CD4-positive, alpha-beta T cell treated with Interleukin-6 at 100 ng/mL for 8 hours (primary cell): ENCODE data around the gene CEBPB.

Experiments used
- DNase-seq: peaks from one replicate; pipeline ENCODE4 v3.0.0-alpha.2; 2020; ENCODE audit warnings: mixed read lengths, low spot score

The CEBPB gene

DNA sequence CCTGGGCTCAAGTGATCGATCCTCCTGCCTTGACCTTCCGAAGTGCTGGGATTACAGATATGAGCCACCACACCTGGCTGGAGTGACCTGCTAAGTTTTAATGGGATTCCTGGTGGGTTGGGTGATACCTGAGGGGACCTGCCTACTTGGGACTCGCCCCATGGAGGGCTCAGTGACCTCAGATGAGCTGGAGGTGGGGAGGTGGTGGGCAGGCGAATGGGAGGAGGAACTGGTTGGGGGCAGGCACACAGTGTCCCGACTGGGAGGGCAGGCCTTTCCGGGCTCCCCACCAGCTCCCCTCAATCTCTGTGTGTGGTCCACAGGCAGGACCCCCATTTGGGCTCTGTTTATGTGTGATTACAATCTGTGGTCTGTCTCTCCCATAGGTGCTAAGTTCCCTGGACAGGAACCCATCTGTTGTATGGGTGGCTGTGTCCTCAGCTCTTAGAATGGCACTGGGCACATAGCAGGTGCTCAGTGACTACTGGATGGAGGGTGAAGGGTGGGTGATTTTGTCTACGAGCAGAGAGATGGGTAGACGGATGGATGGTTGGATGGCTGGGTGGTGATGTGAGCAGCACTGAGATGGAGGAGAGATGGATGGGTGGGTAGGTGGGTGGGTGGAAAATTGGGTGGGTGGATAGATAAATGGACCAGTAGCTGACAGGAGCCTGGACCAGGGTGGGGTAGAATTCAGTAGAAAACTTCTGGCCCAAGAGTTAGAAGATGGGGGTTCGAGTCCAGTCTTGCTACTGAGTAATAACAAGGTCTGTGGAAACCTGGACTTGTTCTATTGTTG is 23.8 kb downstream of the CEBPB start:
- no peak for DNase-seq

DNA sequence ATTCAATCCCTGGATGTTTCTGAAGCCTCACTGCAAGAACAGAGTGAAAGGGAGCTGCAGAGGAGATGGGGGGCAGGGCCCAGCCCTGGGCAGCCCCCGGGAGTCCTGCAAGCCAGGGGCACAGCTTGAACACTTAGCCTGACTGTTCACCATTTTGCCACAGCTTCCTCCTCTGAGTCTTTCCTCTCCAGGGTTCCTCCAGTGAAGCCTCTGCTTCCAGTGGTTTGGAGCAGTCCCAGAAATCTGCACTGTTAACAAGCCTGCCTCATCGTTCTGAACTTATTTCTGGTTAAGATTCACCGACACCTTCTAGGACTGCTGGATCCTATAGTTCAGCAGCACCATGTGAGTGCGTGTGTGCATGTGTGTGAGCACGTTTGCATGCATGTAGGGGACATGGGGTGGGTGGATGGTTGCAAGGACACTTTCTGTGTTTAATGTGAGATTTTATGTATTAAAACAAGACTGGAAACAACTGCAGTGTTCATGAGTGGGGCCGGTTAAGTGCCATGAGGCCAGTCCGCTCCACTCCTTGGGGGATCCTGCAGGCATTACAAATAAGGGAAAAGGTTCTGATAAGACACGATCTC is 24.6 kb downstream of the CEBPB start:
- no peak for DNase-seq

DNA sequence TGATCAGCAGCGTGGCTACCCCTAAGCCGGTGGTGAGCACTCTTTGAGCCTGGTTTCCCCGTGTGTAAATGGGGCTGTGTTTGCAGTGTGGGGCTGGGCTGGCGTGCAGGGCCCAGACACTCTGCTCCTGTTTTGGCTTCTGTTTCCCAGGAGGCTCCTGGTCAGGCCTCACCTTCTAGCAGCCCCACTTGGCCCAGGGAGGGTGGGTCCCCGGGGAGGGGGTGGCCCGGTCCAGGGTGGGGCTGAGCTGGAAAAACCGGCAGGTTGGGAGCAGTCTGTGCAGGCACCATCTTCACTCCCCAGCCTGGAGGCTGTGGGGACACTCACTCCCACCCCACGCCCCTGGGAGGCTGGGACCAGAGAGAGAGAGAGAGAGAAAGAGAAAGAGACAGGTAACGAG is 25.3 kb downstream of the CEBPB start:
- DNase-seq, result no peak

DNA sequence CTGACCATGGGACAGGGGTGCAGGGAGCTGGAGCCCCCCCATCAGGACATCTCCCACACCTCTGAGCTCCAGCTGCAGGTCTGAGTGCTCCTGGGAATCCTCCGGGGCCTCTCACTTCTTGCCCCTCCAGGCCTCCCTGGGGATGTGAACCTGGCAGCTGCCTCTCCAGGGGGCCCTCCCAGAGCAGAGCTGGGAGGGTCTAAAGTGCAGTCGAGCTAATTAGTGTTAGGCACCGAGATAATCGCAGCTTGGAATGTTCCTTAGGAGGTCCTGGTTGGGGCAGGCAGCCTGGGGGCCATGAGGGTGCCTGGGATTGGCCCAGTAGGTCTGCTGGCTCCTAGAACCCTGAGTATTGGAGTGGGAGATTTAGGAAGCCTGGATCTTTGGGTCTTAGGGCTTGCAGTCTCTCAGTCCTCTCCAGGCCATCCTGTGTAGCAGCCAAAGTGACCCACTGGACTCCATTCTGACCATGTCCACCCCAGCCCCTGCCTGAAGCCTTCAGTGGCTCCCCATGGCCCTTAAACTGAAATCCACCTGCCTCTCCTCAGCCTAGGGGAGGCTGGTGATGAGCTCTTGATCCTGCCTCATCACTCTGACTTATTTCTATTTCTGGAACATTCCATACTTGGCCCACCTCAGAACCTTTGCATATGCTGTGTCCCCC is 26.0 kb downstream of the CEBPB start:
- DNase-seq, result no peak

DNA sequence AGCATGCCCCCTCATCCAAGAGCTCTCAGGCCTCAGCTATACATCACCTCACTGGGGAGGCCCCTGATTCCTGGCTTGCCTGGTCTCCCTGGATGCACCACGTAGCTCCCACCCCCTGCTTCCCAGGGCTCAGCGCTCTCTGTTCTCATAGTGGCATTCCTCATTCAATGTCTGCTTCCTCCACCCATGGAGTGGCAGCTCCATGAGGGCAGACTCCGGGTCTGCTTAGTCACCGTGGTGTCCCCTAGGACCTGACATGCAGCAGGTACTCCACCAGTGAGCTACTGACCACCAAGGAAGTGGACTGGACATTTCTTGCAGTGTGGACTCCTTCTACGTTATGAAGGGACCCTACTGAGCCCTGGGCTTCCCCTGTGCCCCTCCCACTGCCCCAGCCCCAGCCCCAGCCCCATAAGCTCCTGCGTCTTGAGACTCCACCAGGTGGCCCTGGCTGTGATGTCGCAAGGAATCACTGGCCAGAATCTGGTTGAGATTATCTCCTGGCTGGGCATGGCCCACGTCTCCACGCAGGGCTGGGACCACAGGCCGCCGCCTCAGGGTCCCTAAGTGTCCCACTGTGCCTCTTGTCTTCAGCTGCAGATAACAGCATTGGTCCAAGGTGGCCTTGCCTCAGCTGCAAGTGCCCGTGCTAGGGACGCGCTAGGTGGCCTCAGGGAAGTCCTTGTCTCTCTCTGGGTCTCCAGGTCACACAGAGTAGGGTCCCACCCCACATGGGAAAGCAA is 26.7 kb downstream of the CEBPB start:
- no peak for DNase-seq

DNA sequence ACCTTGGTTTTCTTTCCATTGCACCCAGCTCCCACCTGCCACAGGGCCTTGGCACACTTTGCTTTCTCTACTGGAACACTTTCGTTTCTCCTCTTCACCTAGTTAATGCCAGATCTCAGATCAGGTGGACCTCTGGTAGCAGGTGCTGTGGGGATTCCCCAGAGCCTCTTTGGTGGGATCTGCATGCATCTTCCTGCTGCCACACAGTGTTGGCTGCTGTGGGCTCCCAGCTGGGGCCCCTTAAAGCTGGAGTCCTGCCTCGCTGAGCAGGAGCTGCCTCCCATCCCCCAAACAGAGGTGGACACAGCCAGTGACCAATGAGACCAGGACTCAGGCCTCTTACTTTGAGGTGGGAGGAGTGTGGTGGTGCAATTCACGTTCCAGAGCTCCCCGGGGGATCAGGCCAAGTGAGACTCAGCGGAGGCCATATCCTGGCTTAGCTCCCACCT is 28.4 kb downstream of the CEBPB start:
- no peak for DNase-seq

DNA sequence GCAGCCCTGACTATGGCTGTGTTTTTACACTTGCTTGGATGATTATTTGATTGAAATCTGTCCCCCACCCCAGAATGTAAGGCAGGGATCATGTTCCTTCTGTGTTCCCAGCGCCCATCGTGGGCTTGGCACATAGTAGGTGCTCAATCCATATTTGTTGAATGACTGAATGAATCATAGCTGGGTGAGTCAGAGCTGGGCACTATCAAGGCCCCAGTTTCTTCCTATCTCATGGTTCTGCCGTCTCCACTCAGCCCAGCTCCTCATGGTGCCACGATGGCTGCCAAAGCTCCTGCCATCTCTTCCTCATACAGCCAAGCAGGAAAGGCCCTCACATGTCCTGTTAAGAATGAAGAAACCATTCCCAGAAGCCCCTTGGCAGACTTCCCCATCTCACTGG is 29.0 kb downstream of the CEBPB start:
- no peak for DNase-seq

DNA sequence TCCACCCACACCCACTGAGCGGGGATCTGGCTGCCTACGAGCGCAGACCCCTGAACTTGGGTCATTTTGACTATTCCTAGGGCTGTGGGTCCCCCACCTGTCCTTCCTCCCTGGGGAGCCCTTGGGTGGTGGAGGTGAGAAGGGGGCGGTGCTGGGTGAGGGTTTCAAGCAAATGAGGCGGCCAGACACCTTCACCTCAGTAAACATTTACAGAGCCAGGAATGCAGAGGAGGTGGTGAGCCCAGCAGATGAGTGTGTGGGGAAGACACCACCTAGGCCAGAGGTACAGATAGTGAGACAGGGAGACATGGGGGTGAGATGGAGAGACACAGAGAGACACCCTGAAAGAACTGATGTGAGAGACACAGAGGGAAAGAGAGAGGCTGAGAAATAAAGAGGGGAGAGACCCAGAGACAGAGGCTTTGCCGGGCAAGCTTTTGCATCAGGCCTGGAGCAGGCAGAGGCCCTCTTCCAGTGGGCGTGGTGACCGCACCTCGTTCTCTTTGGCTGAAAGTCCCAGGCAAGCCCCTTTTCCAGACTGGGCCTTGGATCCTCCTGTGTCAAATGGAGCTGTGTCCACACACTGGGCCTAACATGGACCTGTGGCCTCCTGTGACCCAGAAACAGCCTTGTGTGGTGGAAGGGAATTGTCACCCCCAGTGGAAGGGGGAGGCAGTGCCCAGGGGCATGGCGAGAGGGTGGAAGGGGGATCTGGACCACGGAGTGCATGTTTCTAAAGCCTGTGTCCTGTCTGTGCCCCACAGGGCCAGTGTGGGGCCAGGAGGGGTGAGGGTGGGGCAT is 29.7 kb downstream of the CEBPB start:
- DNase-seq, result no peak

DNA sequence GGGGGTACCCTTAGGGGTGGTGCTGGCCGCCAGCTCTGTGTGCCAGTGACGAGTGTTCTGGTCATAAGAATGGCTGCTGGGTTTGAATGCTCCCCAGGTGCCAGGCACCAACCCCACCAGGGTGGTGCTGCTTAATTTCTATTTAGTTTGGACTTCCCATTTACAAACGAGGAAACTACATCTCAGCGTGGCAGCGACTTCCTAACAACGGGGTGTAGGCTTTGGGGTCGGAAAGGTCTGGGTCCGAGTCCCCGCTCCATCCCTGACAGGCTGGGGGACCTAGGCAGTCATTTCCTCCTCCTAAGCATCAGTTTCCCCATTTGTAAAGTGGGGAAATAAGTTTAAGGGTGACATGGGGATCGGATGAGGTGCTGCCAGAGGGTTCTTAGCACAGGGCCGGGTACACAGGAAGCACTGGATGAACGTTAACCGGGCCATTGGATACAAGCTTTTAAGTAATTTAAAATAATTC is 30.3 kb downstream of the CEBPB start:
- DNase-seq, result no peak

DNA sequence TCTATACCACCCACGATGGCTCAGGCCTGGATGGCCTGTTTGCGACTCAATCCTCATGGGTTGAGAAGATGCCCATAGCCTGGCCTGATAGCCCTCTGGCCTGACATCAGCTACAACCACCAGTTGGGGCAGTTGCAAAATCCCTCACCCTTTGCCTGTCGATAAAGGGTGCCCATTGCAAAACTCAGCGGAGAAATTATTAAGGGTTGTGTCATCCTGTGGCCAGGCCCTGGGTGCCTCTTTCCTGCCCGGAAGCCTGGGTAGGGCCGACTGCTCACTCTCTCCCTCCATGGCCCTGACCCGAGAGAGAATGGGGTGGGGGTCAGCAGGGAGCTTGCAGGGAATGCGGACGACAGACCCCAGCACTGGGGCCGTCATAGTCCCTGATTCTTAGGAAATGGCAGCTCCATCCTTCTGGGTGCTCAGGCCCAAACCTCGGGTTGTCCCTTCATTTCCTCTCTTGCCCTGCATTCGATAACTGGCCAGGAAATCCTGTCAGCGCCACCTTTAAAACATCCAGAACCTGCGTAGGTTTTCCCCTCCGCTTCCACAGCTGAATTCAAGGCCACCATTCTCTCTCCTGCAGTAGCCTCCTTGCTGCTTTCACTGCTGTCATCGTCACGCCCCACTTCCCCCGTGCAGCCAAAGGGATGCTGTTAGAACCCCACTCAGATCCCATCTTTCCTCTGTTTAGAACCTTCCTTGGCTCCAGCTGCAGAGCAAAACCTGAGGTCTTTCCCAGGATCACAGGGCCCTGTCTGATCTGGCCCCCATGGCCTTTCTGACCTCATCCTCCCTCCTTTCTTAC is 31.1 kb downstream of the CEBPB start:
- no peak for DNase-seq

DNA sequence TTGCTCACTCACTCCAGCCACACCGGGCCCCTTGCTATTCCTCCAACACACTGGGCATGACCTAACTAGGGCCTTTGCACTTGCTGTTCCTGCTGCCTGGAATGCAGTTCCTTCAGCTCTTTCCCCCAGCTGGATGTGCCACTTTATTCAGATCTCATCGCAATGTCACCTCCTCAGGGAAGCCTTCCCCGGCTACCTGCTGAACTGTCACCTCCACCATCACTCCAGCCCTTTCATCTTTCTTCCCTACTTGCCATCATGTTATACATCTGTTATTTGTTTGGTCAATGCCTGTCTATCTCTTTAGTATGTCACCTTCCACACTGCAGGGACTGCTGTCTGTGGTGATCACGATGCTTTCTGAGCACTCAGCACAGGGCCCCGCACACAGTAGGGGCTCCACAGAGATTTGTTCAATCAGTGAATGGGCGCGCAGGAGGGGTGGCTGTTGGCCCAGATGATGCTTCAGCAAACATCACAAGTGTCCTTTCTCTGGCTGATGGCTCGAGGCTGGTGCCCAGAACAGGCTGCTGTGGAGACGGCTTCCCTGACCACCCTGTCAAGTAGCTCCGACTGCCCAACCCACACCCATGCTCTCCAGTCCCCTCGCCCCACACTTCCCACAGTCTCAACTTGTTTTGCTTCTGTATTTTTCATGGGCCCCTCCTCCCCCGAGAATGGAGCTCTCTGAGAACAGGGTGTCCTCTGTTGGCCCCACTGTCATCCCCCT is 31.8 kb downstream of the CEBPB start:
- no peak for DNase-seq

DNA sequence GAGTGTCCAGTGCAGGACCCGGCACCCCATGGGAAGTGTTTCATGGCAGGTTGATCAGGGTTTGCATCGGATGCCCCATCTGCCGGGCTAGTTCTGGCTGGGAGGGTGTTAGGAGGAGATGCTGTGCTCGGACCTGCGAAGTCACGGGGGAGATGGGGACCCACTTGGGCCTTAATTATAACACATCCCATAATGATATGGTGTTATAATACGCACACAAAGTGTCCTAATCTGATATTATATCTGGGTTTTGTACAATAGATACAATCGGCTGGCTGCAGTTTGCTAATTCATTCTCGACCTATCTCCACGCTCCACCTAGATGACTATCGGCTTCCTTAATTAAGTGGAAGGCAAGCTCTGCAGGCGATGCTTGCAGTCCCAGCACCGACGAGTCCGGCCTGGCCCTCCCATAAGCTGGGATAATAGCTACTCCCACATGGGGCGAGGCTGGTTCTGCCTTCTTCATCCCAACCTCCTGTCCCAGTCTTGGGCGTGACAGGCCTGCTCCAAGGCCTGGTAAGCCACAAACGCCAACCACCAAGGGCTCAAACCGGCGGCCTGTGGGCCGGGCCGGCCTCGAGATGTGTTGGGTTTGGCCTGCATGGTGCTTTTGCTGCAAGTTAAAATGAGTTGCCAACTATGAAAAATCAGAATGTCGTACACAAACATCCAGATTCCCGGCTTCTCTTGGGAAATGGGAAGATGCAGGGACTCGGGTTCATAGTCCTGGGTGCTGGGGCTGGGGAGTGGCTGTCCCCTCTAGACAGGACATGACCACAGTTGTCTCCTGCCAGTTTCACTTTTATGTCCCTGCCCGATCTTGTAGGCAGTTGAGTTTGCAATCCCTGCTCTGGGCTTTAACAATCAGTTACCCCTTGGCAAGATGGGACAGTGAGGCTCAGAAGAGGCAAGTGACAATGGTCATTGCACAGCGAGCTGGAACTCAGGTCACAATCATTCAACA is 32.7 kb downstream of the CEBPB start:
- no peak for DNase-seq

DNA sequence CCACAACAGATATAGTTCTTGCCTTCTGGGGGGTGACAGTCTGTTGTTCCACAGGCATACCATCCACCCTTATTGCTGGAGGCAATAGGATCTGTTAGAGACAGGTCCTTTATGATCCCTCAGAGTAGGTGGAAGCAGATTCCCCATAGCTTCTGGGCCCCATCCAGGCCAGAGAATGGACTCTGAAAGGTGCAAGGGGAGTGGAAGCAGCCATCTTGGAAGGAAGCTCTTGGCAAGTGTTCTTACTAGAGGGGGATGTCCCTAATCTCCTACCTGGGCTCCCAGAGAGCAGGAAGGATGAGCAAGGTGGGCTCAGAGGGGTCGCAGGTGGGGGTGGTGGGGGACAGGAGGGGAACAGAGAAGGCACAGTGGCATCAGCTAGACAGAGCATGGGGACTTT is 33.4 kb downstream of the CEBPB start:
- DNase-seq, result no peak

DNA sequence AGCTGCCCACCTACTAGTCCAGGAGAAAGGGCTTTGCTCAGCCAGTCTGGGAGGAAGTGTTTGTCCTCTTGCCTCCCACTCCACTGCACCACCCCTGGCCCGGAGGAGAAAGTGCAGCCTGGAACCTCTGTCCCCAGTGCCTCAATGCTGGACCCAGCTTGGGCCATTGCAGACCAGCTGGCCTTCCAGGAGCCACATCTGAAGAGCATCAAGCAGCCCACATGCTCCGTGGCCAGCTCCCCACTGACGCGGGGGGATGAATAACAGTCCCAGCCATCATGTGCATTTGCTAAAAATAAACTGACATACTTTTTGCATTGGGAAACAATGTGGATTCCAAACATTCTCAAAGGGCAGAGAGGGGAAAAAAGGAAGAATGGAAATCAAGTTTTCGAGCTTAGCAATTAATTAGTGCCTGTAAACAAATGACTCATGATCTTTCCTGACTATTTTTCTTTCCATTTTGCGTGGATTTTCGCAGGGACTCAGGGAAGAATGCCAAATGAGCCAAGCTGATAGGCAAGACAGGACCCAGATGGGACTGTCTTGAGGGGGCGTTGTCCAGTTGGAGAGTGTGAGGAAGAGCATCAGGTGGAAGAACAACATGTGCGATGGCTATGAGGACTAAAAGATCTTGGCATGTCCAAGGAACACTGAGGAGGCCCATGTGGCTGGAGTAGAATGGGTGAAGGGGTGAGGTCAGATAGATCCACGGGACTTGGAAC is 34.1 kb downstream of the CEBPB start:
- no peak for DNase-seq

DNA sequence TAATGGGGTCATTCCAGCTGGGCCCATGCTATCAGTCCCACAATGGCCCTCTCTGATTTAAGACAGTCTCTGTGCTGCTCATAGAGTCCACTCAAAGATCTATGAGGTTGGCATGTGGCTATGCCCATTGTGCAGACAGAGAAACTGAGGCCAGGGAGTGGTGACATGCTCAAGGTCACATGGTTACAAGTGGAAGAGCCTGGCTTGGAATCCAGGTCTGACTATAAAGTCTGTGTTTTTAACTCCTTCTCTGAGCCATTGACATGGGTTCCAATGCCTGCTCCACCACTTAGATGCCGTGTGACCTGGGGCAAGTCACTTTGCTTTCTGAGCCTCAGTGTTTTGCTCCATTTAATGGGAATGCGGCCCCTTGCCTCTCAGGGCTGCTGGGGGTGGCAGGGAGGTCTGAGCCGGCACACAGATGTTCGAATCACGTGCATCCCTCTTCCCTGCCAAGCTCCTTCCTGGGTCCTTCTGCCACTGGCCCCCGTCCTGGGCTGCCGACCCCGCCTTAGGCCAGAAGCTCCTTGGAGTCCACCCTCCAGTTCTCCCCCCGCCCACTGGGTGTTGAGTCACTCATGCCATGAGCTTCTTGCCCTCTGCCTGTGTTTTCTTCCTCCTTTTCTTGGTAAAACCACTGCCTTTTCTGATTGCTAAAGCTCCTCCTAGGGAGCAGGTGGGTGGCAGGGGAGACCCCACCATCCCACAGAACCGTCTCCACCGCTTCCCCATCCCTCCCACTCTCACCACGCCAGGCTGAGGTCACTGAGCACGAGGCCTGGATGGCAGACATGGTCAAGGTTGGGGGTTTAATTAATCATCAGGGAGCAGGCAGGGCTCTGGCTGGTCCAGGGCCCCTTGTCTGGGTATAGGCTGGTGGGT is 35.7 kb downstream of the CEBPB start:
- no peak for DNase-seq

DNA sequence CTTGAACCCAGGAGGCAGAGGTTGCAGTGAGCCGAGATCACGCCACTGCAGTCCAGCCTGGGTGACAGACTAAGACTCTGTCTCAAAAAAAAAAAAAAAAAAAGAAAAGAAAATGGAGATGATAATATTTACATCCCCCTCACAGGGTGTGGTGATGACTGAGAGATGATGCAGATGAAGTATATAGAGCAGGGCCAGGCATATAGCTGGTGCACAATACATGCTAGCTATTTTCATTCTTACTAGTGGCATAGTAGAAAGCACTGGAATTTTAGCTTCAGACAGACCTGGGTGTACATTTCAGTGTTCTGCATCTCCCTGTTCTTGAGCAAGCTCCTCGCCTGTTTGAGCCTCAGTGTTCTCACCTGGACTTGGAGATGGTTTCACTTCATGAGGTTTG is 36.9 kb downstream of the CEBPB start:
- DNase-seq, result no peak

DNA sequence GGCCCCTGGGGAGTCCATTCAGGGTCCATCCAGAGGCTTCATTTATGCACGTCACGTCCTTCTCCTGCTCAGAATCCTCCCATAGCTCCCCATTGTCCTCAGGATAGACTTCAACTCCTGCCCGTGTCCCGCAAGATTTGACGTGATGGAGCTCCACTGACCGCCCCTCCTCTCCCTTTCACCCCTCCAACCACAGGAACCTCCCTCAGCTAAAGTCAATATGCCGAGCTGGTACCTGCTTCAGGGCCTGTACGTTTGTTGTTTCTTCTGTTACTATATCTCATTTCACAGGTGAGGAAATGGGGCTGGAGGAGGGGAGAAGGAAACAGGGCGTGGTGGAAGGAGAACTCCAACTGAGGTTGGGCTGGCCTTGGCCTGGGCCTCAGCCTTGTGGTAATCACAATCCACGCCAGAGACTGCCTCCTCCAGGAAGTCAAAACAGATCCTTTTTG is 38.6 kb downstream of the CEBPB start:
- DNase-seq, result no peak
